Left forelimb (tissue), 1 donor: Measurements from ENCODE around the gene ID1.
A peak's percentile ranks its signal among the peaks of the same experiment; 100 is the strongest.
"Not testable (repeated sequence)": the region's sequence is repeated elsewhere in the genome, so short reads cannot be mapped to it uniquely, and the experiment has no call there.

Experiments
- DNase-seq: peaks from one replicate; pipeline ENCODE4 v3.0.0-alpha.2; 2018; ENCODE audit warnings: low spot score

ID1 gene

GRCh38 chr20:31602431-31602778 is 2.7 kb upstream of the ID1 start:
- DNase-seq: no peak

DNA sequence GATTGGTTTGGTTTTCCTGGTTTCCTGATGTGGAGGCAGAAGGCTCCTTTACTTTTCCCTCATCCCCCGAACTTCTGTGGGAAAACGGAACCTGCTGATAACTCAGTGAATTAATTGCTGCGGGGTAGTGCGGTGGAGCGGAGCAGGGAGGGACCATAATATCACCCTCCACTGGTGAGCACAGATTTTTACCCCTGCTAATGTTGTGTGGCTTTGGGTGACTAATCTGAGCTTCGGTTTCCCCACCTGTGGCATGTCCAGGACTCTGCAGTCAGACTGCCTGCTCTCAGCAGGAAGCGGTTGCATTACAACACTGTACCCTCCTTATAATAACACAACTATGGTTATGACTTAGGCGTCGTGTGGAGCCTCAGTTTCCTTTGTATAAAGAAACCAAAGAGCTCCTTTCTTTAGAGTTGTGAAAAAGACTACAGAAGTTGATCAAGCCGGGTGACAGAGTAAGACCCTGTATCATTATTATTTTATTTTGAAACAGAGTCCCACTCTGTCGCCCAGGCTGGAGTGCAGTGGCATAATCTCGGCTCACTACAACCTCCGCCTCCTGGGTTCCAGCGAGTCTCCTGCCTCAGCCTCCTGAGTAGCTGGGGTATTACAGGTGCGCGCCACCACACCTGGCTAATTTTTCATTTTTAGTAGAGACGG is 2.2 kb upstream of the ID1 start:
- no peak for DNase-seq

DNA sequence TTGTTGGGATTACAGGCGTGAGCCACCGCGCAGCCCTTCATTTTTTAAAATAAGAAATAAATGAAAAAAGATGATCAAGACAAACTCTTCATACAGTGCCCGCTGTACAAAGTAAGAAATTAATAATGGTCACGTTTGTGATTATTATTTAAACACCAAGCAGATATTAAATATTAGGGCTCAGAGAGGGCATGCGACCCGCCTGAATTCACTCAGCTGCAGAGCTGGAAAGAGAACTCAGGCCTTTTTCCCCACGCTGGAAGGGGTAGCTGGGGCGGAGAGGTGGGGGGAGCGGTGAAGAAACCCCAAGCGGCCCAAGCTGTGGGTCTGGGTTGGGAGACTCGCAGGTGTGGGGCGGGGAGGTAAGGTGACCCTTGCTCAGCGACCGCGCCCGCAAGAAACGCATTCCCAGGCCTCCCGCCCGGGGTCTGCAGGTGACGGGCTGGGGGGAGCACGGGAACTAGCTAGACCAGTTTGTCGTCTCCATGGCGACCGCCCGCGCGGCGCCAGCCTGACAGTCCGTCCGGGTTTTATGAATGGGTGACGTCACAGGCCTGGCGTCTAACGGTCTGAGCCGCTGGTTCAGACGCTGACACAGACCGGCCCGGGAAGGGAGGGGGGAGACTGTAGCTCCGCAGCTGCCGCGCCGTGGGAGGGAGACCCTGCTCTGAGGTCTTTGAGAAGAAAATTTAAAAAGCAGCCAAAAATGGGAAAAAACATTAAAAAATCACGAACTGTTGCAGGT is 1.1 kb upstream of the ID1 start:
- peak; percentile 97 for DNase-seq

- no peak for DNase-seq
Observed at GRCh38 chr20:31604567-31605030, 490 bp upstream of the ID1 start.

DNA sequence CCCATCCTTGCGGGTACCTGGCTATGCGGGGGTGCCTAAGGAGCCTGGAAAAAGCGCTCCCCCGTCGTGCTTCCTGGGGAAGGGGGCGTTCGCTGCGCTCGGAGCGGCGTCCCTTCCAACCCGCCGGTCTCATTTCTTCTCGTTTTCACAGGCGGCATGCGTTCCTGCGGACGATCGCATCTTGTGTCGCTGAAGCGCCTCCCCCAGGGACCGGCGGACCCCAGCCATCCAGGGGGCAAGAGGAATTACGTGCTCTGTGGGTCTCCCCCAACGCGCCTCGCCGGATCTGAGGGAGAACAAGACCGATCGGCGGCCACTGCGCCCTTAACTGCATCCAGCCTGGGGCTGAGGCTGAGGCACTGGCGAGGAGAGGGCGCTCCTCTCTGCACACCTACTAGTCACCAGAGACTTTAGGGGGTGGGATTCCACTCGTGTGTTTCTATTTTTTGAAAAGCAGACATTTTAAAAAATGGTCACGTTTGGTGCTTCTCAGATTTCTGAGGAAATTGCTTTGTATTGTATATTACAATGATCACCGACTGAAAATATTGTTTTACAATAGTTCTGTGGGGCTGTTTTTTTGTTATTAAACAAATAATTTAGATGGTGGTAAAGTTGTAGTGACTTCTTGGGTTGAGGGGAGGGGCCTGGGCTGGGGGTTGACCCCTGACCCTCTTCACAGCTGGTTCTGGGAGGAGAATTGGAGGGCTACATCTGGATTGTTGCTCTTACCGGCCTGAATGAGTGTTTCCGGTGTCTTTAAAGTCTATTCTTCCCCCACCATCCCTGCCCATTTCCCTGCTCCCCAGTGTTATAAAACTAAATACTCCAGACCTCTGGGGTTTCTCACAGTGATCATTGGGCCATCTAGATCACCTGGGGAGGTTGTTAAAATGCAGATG is 1.1 kb downstream of the ID1 start:
- peak; percentile 71 for DNase-seq

GRCh38 chr20:31606804-31607639 is 1.9 kb downstream of the ID1 start:
- peak; percentile 78 for DNase-seq

- DNase-seq: no peak
Observed at GRCh38 chr20:31607640-31608250, 2.7 kb downstream of the ID1 start.

GRCh38 chr20:31608251-31608945 is 3.3 kb downstream of the ID1 start:
- DNase-seq: peak; percentile 94

DNA sequence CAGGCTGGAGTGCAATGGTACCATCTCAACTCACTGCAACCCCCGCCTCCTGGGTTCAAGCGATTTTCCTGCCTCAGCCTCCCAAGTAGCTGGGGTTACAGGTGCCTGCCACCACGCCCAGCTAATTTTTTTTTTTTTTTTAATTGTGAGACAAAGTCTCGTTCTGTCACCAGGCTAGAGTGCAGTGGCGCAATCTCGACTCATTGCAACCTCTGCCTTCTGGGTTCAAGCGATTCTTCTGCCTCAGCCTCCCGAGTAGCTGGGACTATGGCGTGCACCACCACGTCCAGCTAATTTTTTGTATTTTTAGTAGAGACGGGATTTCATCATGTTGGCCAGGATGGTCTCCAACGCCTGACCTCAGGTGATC is 7.2 kb downstream of the ID1 start:
- not testable (repeated sequence) for DNase-seq

GRCh38 chr20:31615416-31615815 is 10.3 kb downstream of the ID1 start:
- DNase-seq: no peak

DNA sequence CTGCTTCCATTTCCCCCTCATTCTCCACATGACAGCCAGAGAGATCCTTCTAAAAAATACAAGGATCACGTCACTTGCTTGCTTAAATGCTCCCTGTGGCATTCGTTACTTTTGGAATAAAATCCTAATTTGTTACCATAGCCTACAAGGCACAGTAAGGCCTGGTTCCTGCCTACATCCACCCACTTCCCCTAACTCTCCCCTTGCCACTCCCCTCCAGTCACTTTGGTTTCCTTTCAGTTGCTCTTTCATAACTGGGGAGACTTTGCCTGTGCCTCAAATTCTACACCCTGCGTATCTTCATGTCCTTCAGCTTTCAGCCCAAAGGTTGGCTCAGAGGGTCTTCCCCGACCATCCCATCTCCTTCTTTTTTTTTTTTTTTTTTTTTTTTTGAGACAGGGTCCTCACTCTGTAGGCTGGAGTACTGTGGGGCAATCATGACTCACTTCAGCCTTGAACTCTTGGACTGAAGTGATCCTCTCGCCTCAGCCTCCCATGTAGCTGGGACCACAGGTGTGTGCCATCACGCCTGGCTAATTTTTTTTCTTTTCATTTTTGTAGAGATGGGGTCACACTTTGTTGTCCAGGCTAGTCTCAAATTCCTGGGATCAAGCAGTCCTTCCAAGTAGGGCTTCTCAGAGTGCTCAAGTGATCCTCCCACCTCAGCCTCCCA is 12.5 kb downstream of the ID1 start:
- DNase-seq: no peak

GRCh38 chr20:31620246-31620645 is 15.2 kb downstream of the ID1 start:
- no peak for DNase-seq

GRCh38 chr20:31623123-31623505 is 18.0 kb downstream of the ID1 start:
- DNase-seq: not testable (repeated sequence)

- not testable (repeated sequence) for DNase-seq
Observed at GRCh38 chr20:31626534-31626933, 21.4 kb downstream of the ID1 start.

GRCh38 chr20:31628057-31628456 is 23.0 kb downstream of the ID1 start:
- not testable (repeated sequence) for DNase-seq

GRCh38 chr20:31630187-31630790 is 25.2 kb downstream of the ID1 start:
- DNase-seq: no peak

GRCh38 chr20:31632548-31633338 is 27.7 kb downstream of the ID1 start:
- no peak for DNase-seq

GRCh38 chr20:31633339-31633914 is 28.3 kb downstream of the ID1 start:
- no peak for DNase-seq

DNA sequence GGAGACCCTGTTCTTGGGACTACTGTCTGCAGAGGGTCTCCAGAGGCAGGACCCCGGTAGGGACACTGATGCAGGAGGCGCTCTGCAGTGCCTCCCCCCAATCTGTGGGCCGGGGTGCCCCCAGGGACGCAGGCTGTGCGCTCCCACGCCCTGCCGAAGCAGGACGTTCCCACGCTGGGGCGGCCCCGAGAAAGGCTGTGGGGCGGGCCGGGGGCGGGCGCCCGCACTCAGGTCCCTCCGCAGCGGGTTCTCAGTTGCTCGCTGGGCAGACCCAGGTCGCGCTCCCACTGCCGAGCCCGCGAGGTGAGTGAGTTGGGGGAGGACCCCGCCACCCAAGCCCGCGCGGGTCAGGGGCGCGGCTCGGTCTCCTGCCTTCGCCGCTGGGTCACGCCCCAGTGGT is 32.6 kb downstream of the ID1 start, which contains the start of gene COX4I2:
COX4I2 (plus strand) TSS at position 253 of the 400 bp plus-strand sequence. CDS start 1,106 bp downstream, outside the sequence.
- DNase-seq: no peak
